GM18508 (cell line): Measurements from ENCODE around the gene NEGR1.

Source experiments
- ATAC-seq: cut with Tn5 transposase; IDR thresholded peaks from one replicate; pipeline ENCODE4 v1.9.1; 2021; ENCODE audit warnings: moderate number of reproducible peaks; ENCODE audit not compliant: insufficient read depth, unreplicated experiment

NEGR1 gene

DNA sequence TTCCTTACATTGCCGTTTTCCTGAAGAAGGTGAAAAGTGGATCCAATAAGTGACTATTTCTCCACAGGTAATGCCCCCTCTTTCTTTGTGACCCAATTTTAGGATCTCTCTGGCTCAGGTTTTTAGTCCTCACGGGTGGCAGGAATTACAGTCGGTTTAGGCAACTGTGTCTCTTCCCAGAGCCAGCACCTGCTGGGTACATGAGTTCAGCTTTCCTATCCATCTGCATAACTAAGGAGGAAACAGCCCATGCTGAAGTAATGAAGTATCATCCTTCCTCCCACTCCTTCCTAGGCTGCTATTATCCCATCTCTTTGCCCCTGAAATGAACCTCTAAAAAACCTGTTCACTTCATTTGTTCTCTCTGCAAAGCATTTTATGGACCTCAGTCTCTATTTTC, 544.6 kb downstream of the NEGR1 start:
- no peak for ATAC-seq

DNA sequence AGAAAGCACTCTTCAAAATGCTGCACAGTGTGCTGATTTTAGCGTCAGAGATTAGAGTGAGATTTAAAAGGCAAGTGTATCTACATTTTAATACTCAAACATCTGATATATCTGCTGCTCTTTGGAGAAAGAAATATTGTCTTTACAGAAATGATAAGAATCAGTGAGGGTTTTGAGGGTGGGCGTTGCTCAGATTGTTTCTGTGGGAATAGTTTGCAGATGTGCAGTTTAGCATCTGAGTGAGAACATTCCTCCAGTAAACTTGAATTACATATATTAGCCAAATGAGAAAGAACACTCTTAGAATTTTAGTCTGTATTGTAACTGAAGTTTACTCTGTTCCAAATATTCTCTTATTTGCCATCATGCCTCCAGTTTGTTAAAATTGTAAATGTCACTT, 549.2 kb downstream of the NEGR1 start:
- no peak for ATAC-seq

GRCh38 chr1:71721532-71721931, 560.8 kb downstream of the NEGR1 start:
- ATAC-seq: no peak

GRCh38 chr1:71719330-71719729, 563.0 kb downstream of the NEGR1 start:
- no peak for ATAC-seq

GRCh38 chr1:71717186-71717585, 565.2 kb downstream of the NEGR1 start:
- ATAC-seq: no peak

GRCh38 chr1:71711456-71711855, 570.9 kb downstream of the NEGR1 start:
- ATAC-seq: no peak

DNA sequence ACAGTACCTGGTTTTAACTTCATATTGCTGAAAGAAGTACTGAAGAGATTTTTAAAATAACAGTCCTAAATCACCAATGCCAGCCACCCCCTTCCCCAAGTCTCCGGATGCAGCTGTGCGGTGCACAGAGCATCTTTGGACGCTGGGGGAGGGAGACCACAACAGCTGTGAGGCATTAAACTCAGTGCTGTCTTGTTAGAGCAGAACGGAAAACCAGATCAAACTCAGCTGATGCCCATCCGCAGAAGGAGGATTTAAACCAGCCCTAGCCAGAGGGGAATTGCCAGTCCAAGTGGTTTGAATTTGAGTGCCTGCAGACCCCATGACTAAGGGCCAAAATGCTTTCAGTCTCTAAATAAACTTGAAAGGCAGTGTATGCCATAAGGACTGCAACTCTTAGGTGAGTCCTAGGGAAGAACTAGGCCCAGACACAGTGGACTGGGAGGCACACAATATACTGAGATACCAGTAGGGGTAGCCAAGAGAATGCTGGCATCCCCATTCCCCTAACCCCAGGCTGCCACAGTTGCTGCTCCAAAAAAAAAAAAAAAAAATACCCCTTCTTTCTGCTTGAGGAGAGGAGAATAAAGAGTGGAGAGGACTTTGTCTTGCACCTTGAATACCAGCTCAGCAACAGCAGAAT, 576.2 kb downstream of the NEGR1 start:
- ATAC-seq: no peak

- no peak for ATAC-seq
Observed at GRCh38 chr1:71698186-71698585, 584.2 kb downstream of the NEGR1 start.

DNA sequence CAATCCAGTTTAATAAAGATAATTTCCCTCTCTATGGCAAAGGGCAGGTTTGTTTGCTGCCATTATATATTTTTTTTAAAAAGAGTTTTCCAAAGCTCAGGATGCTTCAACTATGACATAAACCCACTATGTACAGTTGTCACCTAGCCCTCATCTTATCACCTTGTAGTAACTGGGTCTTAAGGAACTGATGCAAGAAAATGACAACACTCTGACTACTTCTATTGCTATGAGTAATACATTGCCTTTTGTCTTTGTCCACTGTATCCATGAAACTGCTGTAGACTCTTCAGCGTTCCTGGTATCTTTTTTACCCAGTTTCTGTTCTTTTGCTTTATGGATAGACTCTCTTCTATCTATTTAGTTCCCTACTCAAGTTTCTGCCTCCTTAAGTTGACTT, 586.5 kb downstream of the NEGR1 start:
- no peak for ATAC-seq

- ATAC-seq: no peak
Observed at GRCh38 chr1:71695084-71695483, 587.3 kb downstream of the NEGR1 start.

- no peak for ATAC-seq
Observed at GRCh38 chr1:71693581-71693980, 588.8 kb downstream of the NEGR1 start.

DNA sequence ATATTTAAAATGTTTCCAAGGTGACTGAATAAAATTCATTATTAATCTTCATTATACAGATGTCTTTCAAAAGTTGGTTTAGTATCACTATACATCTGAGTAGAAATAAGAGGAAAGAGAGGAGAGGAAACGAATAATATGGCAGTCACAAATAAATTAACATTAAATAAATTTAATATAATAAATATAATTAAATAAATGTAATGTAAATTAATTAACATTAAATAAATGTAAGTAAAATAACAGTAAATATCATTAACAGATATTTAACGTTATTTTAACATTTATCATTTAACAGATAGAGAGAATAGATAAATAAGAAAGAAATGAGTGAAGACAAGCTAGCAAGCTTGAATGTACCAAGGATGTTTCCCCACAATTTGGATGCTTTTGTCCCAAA, 592.7 kb downstream of the NEGR1 start:
- ATAC-seq: no peak

- no peak for ATAC-seq
Observed at GRCh38 chr1:71687376-71687775, 595.0 kb downstream of the NEGR1 start.

- ATAC-seq: no peak
Observed at GRCh38 chr1:71676979-71677925, 605.1 kb downstream of the NEGR1 start.

- ATAC-seq: no peak
Observed at GRCh38 chr1:71668065-71668464, 614.3 kb downstream of the NEGR1 start.

GRCh38 chr1:71667216-71667615, 615.1 kb downstream of the NEGR1 start:
- ATAC-seq: no peak

GRCh38 chr1:71666609-71667008, 615.7 kb downstream of the NEGR1 start:
- ATAC-seq: no peak

DNA sequence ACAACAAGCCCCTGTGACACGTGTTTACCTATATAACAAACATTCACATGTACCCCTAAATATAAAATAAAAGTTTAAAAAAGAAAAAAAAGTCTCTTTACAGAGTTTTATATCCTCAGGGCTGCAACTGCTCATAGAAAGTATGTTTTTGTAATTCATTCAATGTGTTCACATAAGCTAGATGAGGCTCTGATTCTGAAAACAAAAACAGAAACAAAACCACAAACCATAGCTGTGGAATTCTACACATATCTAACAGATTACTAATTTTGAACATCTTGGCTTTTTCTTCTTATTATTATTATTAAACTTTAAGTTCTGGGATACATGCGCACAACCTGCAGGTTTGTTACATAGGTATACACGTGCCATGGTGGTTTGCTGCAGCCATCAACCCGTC, 621.9 kb downstream of the NEGR1 start:
- no peak for ATAC-seq

DNA sequence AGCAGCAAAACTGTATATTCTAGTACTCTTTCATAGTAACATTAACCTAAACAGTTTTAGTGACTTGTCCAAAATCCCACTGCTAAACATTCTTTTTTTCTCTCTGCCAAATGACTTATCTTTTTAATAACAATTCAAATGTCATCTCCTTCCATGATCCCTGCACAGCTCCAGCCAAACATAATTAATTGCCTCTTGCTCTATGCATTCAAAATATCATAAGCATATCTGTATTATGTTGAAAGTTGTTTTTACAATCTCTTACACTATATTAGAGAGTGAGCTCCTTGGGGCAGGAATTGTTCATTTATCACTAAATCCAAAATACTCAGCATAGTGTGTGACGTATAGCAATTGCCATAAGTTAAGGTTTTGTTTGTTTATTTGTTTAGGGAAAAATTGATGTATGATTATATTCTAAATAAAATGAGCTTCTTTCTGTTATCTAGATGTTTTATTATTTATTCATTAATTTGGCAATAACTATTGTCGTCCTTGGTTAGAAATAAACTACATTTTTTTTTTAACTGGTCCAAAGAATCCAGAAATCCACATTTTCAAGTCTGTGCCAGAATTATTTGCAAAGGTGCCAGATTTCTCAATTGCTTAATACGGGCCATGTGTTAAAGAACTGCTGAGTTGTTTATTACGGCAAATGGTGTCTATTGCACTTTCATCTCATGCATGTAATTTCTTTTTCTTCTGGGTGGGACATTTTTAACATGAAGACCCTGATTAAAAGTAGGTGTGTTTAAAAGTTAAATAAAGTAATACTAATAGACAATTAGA, 624.3 kb downstream of the NEGR1 start:
- no peak for ATAC-seq

- ATAC-seq: no peak
Observed at GRCh38 chr1:71656902-71657301, 625.4 kb downstream of the NEGR1 start.

GRCh38 chr1:71655604-71656003, 626.7 kb downstream of the NEGR1 start:
- no peak for ATAC-seq
